Kidney tubule cell (primary cell): ENCODE data around the gene HRAS.
A peak's percentile ranks its signal among the peaks of the same experiment; 100 is the strongest.

ENCODE experiments used
- DNase-seq: peaks from one replicate; pipeline ENCODE4 v3.0.0-alpha.2; 2018; ENCODE audit warnings: low spot score

Gene HRAS

DNA sequence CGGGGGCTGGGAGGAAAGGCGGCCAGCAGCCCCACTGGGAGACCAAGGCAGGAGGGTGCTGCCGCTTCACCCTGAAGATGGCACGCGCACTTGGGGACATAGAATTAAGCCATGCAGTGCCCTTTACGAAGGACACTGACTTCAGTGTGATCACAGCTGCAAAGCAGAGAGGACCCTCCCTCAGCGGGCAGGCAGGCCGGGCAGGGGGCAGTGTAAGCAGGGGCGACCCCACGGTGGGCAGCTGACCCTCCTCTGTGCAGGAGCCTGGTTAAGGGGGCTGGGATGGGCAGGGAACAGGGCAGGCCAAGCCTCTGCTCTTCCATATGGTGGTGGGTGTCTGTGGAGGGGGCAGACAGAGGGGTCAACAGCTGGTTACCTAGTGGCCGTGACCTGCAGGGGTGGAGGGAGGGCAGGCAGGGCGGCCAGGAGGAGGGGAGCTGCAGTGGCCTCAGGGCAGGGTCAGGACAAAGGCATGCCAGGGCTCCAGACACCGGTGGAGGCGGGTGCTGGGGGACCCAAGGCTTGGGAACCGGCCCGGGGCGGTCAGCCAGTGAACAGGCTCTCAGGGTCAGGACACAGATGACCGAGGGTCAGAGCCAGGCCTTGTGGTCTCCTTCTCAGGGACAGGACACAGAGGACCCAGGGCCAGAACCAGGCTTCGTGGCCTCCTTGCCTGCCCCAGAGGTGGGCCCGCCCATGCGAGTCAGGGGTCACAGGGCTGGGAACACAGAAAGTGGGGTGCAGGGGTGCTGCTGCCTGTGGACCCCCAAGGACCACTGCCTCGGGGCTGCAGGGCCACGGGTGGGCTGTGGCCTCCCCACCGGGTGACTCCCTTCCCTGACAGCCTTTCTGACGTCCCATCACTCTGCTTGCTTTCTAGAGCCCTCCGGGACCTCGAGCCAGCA, 18.0 kb upstream of the HRAS start:
- no peak for DNase-seq

DNA sequence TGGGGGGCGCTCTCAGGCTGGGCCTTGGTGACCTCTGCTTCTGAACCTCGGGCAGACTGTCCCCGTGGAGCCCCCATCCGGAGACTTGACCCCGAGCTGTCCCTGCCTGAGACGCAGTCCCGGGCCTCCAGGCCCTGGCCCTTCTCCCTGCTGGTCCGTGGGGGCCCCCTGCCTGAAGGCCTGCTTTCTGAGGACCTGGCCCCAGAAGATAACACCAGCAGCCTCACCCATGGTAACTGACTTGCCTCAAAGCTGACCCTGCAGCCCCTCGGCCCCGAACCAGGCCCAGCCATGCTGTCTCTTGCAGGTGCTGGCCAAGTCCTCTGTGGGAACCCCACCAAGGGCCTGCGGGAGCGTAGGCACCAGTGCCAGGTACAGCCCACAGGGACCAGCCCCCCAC, 16.2 kb upstream of the HRAS start:
- no peak for DNase-seq

DNA sequence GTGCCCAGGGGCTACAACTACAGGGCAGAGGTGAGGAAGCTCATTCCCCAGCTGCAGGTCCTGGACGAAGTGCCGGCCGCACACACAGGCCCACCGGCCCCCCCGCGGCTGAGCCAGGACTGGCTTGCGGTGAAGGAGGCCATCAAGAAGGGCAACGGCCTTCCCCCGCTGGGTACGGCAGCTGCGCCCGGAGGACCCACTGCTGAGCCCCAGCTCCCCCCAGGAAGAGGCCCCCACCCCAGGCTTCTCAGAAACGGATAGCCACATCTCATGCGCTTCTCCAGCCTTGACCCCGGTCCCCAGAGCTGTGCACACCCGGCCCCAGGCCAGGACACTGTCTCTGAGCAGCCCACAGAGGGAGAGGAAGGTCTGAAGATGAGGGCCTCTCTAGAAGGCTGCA, 15.8 kb upstream of the HRAS start:
- no peak for DNase-seq

DNA sequence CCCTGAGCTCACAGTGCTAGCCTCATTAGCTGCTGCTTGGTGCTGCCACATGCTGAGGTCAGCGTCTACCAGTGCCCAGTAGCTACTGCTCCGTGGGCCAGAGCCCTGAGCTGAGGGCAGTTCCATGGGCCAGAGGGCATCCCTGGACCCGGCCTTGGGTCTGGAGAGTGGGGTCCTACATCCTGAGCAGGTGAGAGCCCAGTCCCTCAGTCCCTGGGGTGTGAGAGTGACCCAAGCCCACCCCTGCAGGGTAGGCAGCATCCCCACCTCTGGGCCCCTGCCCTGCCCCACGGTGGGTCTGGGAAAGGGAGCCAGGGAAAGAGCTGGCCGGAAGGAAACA, 15.3 kb upstream of the HRAS start:
- DNase-seq, result no peak

DNA sequence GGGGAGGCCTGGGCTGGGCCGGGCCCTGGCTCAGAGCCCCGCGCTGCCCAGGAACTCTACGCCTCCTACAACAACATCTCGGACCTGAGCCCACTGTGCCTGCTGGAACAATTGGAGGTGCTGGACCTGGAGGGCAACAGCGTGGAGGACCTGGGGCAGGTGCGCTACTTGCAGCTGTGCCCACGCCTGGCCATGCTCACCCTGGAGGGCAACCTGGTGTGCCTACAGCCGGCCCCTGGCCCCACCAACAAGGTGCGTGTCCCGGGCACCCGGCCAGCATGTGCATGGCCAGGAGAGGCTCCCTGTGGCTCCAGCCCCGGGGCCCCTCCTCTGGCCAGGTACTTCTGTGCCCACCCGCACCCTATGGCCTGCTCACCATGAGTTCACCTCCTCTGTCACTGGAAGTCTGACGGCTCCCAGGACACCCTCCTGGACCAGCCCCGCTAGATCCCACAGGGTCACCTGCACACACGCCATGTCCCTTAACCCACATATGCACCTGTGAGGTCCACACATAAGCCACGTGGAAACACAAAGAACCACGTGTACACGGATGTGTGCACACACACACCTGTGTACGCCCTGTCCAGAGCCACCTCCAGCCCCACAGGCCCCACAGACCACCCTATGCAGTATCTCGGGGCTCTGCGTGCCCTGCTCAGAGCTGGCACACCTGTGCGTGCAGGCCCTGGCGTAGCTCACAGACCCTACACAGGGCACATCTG, 14.8 kb upstream of the HRAS start:
- no peak for DNase-seq

DNA sequence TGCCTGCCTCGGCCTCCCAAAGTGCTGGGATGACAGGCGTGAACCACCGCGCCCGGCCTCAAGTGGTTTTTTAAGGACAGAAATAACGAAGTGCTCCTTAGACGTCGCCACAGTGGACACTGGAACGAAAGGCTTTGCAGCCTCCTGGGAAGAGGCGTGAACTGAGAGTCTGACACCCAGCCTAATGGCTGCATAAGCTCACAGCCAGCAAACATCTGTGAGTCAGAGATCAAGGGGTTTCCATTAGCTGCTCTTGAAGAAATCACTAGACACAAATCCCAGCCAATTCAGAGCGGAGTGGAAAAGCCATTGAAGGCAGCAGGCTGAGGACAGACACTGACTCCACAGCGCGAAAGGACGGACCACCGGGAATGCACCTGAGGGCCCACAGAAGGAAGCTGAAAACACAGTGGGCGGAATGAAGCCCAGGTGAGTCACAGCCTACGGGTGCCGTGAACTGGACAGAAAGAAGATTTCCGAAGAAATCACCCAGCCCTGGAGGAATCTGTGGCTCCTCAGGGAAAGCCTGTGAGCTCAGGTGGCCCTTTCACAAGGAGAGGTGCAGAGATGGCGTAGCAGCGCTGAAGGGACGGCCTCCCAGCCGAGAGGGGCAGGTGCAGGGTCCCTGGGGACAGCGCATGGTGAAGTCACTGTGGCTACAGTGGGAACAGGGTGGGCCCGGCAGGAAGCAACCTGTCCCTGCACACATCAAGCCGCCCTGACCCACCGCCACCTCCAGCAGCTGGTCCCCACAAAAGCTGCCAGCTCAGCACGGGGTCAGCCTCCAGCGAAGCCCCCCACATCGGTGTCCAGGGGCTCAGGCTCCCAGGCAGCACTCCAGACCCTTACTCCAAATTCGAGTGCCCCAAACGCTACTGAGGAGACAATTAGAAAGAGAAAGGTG, 13.6 kb upstream of the HRAS start:
- DNase-seq, result no peak

DNA sequence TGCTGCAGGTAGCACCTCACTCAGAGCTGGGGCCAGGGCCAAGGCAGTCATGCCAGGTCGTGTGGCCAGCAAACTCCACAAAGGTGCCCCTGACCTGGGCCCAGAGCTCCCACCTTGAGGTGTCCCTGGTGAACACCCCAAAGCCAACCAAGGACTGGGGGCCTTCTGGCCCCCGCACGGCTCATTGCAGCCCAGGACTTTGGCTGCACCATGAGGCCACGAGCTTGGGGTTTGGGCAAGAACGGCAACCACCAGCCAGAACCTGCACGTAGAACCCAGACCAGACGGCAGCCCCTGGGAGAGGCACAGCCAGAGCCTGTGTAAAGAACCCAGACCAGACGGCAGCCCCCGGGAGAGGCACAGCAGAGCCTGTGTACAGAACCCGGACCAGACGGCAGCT, 9.8 kb upstream of the HRAS start:
- DNase-seq, result no peak

DNA sequence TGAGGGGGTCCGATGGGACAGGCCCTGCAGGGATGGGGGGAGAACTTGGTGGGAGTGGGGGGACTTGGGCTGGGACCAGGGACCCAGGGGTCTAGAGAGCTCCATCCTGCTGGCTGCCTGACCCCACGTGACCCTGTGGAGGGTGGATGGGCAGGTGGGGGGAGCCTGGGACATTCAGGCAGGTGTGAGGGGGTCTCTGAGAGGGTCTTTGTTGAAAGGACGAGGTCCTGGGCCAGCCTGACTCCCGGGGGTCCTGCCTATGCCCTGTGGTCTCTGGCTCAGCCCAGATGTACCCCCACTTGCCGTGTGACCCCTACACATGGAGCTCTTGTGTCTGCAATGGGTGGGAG, 9.4 kb upstream of the HRAS start:
- no peak for DNase-seq

DNA sequence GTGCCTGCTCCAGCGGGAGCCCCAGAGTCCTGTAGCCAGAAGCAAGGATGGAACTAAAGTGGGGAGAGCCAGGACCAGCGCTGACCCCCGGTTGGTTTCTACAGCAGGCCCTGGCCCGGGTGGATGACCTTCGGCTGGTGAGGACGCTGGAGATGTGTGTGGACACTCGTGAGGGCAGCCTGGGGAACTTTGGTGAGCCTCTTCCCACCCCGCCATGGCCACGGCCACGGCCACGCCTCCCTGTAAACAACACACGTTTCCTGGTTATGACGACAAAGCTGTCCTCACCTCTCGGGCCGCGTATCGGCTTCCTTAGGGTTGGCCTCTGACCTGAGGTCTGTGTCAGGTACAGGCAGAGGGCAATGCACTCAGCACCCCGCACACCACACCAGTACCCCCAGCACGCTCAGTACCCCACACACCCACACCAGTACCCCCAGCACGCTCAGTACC, 6.1 kb upstream of the HRAS start:
- no peak for DNase-seq

DNA sequence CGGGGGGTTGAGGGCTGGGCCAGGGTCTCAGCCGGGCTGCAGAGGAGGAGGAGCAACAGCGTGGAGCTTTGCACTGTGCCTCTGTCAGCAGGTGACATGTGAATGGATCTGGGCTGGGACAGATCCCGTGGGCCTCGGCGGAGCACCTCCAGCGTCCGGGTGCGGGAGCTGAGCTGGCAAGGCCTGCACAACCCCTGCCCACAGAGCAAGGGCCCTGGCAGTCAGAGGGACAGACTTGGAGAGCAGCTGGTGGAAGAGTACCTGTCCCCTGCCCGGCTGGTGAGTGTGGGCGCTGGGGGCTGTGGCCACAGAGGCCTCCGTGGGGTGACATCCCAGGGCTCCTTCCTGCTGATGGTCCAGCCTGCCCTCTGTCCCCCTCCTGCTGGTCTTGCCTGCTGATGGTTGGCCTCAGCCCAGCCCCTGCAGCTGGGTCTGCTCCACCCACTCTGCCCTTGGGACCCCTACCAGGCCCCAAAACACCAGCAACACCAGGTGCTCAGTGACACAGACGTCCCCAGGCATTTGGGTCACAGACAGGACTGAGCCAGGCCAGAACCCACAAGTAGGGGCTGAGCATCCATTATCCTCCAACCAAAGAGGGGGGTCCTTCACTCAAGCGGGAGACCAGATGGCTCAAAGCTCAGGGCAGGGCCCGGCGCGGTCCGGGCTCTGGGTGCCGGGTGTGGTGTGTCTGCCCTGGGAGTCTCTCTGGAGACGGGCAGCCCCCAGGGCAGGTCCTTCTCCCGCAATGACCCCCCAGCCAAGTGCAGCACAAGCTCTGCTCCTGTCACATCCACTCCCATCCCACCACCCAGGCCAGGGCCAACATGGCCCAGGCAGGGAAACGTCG, 5.4 kb upstream of the HRAS start:
- DNase-seq, result no peak

DNA sequence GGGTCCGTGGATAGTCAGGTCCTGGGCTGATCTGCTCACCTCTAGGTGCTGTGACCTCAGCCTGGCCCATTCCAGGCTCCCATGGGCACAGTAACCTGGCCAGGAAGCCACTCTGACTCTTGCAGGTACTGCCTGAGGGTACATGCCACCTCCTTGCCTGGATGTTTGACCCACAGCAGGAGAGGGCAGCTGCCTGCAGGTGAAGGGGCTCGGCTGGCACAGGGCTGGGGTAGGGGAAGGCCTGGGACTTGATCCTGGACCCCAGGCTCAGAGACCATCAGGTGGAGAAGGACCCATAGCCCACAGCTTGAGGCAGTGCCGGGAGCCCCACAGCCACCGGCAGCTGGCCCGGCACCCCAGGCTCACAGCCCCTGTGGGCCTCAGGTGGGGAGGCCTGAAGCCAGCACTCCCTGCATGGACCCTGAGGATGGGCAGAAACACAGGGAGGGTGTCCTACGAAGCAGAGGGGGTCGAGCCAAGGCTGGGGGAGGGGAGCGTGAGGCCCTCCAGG, 4.7 kb upstream of the HRAS start:
- no peak for DNase-seq

DNA sequence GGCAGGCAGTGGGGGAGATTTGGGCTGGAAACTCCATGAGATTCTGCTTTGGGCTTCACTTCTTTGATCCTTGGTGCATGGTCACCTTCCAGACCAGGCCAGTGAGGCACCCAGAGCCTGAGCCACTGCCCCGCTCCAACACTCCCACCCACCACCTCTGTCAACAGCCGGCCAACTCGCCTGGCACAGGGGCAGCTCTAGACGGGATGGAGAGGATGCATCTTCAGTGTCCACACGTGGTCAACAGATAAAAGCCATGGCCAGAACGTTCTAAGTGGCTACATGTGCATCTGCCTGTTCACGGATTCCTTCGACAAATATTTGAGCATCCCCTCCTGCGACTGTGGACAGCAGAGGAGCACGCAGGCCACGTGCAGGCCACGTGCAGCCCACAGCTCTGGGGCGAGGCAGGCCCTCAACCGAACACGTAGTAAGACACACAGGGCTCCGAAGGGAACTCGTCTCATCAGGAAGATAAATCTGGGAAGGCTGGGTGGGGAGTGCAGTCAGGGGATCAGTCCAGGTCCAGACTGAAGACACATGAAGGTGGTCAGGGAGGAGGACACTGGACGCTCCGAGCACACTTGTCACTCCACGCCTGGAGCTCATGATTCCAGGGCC, 3.2 kb upstream of the HRAS start:
- no peak for DNase-seq

DNA sequence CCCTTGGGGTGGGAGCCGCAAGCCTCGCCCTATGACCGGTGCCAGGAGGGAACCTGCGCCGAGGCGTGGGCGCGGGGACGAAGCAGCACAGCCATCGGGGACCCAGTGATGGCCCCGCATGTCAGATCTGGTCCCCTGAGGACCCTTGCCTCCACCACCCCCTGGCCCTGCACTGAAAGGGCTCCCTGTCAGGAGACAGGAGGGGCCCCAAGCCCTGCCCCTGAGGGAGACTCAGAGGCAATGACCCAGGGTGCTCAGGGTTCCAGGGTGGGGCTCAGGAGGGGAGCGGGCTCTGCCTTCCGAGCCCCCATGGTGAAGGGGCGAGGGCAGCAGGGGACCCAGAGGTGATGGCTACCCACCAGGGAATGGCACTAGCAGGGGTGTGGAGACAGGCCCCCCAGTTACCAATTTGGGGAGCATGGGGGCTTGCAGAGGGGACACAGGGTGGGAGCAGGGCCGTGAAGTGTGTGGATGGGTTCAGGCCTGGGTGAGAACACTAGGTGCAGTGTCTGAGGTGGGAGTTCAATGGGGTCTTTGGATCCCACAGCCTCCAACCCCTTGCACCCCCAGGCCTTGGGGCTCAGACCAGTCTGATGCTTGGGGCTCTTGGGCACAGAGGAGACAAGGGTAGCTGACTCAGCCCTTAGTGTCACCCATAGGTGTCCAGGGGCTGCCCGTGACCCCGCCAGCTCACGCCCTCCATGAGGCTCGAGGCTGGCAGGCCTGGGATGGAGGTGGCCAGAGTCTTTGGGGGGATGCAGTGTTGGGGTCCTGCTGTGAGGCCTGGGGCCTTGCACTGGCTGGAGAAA, 2.5 kb upstream of the HRAS start:
- DNase-seq, result no peak

DNA sequence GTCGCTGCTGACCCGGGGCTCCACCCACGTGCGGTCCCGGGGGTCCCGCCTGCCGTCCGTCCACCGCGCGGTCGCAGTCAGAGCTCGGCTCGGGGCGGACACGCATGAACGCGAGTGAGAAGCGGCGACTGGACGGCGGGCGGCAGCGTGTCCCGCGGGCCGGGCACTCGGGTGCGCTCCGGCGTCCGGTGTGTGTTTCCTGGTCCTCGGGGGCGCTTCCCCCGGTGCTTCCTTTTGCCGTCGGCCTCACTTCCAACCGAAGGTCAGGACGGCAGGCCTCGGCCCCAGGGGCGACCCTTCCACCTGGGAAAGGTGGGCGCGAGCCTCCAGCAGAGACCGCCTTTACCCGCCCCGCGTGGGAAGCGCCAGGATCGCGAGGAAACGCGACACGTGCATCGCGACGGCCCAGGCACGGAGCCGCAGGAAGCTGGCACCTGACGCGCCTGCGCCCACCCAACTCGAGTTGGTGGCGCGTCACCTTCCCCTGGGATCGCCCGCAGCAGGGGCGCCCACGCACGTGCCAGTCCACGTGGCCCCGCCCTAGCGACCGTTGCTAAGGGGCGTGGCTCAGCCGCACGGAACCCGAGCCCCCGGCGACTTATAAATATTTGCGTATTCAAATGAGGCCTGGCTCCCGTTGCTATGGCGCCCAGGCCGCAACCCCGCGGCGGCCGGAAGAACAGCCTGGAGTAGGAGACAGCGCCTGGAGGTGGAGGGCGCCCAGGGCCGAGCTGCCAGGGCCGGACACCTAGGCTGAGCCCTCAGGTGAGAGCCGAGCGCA, 1.7 kb upstream of the HRAS start, which contains the start of gene LRRC56:
LRRC56 (plus strand) TSS at position 687 of the 781 bp plus-strand sequence. CDS start 3,158 bp downstream, outside the sequence.
- peak; percentile 91 for DNase-seq

DNA sequence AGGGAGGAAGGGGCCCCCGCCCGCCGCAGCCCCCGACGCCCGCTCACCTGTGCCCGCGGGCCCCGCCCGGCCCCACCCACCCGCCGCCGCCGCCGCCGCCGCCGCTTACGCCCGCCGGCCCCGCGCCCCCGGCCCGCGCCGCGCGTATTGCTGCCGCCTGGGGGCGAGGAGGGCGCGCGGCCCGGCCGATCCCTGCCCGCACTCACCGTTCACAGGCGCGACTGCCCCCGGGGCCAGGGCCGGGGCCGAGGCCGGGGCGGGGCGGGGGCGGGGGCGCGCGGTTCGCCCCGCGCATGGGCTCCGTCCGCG, 212 bp downstream of the HRAS start:
- no peak for DNase-seq

DNA sequence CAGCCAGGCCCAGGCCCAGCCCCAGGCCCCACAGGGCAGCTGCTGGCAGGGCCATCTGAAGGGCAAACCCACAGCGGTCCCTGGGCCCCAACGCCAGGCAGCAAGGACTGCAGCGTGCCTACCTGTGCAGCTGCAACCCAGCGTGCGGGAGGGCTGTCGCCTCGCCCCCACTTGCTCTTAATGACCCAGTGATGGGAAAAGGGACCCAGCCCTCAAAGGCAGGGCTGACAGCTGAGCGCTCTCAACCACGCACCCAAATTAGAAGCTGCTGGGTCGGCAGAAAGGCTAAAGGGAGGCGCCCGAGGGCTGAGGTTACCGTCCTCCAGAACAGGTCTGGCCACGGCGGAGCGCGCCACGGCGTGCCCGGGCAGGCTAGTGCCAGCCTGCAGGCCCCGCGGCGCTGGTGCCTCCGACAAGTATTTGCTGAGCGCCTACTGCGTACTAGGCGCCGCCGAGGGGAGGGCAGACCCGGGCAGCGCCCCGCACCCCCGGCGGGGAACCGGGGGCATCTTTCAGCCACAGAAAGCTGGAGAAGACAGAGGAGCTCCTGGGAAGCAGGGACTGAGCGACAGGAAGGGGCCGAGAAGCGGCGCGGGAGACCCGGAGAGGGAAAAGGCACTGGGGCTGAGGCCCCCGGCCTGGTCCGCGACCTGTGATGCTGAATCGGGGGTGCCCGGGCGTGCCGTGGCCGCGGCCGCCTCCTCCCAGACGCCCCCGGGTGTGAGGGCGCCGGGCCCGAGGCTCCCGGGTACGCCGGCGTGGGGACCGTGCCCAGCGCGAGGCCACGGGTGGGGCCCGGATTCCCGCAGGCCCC, 773 bp downstream of the HRAS start:
- DNase-seq, result peak; percentile 52

DNA sequence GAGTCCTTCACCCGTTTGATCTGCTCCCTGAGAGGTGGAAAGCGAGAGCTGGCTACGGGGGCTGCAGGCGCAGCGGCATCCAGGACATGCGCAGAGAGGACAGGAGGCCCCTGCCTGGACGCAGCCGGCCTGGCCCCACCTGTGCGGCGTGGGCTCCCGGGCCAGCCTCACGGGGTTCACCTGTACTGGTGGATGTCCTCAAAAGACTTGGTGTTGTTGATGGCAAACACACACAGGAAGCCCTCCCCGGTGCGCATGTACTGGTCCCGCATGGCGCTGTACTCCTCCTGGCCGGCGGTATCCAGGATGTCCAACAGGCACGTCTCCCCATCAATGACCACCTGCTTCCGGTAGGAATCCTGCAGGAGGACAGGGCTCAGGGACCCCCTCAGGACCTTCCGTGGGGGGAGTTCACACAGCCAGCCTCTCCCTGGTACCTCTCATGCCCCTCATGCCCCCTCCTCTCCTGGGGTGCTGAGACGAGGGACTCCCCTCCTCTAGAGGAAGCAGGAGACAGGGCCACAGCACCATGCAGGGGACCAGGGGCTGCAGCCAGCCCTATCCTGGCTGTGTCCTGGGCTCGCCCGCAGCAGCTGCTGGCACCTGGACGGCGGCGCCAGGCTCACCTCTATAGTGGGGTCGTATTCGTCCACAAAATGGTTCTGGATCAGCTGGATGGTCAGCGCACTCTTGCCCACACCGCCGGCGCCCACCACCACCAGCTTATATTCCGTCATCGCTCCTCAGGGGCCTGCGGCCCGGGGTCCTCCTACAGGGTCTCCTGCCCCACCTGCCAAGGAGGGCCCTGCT, 1.6 kb downstream of the HRAS start:
- DNase-seq, result no peak
